Neural crest cell (in vitro differentiated cells): ENCODE results near the gene SULT6B1. TPM values are rescaled to one million over a fixed set of nuclear protein-coding genes. Genes with fewer than 3 reads are reported as not detected.
"Not testable (repeated sequence)": the region's sequence is repeated elsewhere in the genome, so short reads cannot be mapped to it uniquely, and the experiment has no call there.

Experiments used
- DNase-seq: peaks from one replicate; pipeline ENCODE4 v3.0.0; 2021; ENCODE audit warnings: low read depth, mixed read lengths, low spot score
- H3K27ac Mint-ChIP-seq: one replicate; pipeline ENCODE4 v1.8.0; 2021; ENCODE audit warnings: mild to moderate bottlenecking, mixed read lengths; ENCODE audit not compliant: unreplicated experiment
- H3K27me3 Mint-ChIP-seq: 2 replicates; pipeline ENCODE4 v1.8.0; 2021; ENCODE audit warnings: low read depth, mild to moderate bottlenecking, mixed read lengths
- H3K36me3 Mint-ChIP-seq: 2 replicates; pipeline ENCODE4 v1.8.0; 2021; ENCODE audit warnings: low read depth, mild to moderate bottlenecking, mixed read lengths
- H3K4me1 Mint-ChIP-seq: 2 replicates; pipeline ENCODE4 v1.8.0; 2021; ENCODE audit warnings: mixed read lengths
- H3K4me3 Mint-ChIP-seq: one replicate; pipeline ENCODE4 v1.8.0; 2021; ENCODE audit warnings: mild to moderate bottlenecking, mixed read lengths
- H3K9me3 Mint-ChIP-seq: 2 replicates; pipeline ENCODE4 v1.8.0; 2021; ENCODE audit warnings: mixed read lengths
- total RNA-seq: library from RNA; stranded (reverse); gene quantifications from 2 replicates; pipeline ENCODE4 v1.2.1, GENCODE V29; 2021
- TF ChIP-seq, protein P1 (sequence below): fragments of 200-600 bp; sonication (generic); conservative IDR thresholded peaks from 2 replicates; pipeline ENCODE4 v1.5.0; 2021; ENCODE audit warnings: antibody characterized with exemption, mild to moderate bottlenecking

Gene SULT6B1
- total RNA-seq, 1 donor from 2014 or later, result not detected

DNA sequence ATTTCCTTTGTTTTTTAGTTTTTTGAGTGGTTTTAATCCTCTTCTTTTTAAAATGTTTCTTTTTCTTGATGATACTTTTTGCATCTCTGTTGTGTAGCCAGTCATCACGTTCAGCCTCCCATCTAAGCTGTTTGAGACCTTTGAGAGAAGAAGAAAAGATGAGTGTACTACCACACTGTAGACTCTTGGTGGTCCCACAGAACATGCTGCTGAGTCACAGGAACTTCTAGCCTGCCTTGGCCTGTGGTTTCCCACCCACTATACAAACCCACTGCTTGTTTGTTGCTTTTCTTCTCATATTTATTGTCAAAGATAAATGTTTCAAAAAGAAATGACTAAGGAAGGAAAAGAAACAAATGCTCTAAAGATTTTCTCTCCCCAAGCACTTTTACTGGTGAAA lies 13.3 kb upstream of the SULT6B1 start:
- Mint-ChIP-seq H3K4me1 (peaks cover 4% of the 10 kb centered on the region), H3K27me3 (no peaks in the 10 kb centered on the region), H3K27ac (no peak overlapping the region), H3K36me3 (peaks cover 35% of the 10 kb centered on the region), H3K9me3 (peaks cover 8% of the 10 kb centered on the region), H3K4me3 (no peak overlapping the region)
- TF ChIP-seq, protein P1, sequence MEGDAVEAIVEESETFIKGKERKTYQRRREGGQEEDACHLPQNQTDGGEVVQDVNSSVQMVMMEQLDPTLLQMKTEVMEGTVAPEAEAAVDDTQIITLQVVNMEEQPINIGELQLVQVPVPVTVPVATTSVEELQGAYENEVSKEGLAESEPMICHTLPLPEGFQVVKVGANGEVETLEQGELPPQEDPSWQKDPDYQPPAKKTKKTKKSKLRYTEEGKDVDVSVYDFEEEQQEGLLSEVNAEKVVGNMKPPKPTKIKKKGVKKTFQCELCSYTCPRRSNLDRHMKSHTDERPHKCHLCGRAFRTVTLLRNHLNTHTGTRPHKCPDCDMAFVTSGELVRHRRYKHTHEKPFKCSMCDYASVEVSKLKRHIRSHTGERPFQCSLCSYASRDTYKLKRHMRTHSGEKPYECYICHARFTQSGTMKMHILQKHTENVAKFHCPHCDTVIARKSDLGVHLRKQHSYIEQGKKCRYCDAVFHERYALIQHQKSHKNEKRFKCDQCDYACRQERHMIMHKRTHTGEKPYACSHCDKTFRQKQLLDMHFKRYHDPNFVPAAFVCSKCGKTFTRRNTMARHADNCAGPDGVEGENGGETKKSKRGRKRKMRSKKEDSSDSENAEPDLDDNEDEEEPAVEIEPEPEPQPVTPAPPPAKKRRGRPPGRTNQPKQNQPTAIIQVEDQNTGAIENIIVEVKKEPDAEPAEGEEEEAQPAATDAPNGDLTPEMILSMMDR, result no peak
- no peak for DNase-seq

DNA sequence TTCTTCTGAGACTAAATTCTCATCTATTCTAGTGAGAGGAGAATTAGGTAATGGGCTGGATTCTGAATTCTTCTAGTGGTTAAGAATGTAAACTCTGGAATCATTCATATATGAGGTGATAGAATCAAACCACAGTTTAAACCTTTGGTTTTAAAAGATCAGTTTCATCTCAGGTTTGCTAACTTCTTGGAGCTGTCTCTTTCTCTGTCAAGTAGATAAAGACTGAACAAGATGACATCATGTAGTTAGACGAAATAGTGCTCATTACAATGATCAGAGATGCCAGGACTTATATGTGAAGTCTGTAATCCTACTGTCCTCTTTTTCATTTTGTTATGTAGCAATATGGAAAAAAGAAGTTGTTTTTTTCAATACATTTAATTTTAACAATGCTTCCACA lies 12.7 kb upstream of the SULT6B1 start:
- H3K9me3 Mint-ChIP-seq, result peaks cover 6% of the 10 kb centered on the region
- DNase-seq, result no peak
- no peak overlapping the region for H3K27ac Mint-ChIP-seq
- peaks cover 4% of the 10 kb centered on the region for H3K4me1 Mint-ChIP-seq
- TF ChIP-seq, protein P1, result no peak
- H3K27me3 Mint-ChIP-seq, result no peaks in the 10 kb centered on the region
- H3K4me3 Mint-ChIP-seq, result no peak overlapping the region
- H3K36me3 Mint-ChIP-seq, result peaks cover 31% of the 10 kb centered on the region

DNA sequence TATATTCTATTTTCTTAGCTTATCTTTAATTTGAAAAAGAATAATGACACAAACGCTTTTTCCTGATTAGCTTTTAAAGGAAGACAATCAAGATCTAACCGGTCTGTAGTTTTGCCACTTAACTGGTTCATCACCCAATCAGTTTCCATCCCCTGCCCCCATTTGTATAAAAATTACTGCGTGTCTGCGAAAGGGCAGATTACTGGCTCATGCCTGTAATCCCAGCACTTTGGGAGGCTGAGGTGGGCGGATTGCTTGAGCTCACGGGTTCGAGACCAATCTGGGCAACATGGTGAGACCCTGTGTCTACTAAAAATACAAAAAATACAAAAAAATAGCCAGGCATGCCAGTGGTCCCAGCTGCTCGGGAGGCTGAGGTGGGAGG lies 10.2 kb upstream of the SULT6B1 start:
- no peak for DNase-seq
- Mint-ChIP-seq H3K27me3 (no peaks in the 10 kb centered on the region), H3K9me3 (peaks cover 2% of the 10 kb centered on the region), H3K4me1 (no peaks in the 10 kb centered on the region), H3K36me3 (peaks cover 10% of the 10 kb centered on the region), H3K4me3 (no peak overlapping the region), H3K27ac (no peak overlapping the region)
- TF ChIP-seq, protein P1, result no peak

DNA sequence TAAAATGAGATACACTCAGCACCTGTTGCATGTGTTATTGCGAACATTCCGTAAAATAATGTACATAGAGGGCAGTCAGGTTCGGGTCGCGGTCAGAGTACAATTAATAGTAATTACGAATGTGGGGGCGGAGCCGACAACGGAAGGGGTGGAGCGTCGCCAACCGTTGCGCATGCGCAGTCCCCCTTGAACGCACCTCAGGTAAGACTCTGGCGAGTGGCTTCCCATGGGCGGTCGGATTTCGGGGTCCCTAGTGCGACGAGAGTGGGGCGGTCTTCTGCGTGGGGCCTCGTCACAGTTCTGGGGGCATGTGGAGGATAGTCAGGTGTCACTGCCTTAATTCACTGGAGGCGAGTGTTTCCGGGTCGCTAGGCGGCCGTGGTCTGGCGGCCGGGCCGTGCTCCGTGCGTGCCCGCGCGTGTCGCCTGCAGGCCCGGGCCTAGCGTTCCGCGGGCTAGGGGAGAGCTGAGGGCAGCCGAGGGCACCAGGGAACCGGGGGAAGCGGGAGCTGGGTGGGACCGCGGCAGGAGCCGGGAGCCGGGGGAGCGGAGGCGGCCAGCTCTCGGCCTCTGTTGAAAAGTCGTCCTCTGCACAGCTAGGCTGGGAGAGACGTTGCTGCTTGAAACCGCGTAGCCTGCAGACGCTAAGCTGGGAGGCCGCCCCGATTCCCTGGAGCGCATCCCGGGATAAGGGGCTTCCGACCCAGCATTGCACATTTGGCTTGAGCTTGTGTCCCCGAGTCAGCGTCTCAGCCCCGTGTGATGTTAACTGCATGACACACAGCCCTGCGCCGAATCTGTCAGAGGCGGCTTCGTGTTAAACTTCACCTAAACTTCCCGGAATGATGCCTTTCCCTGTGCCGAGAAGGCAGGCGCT lies 8.1 kb upstream of the SULT6B1 start, which contains the start of gene CEBPZOS:
Gene CEBPZOS (plus strand): TSS at position 177 of the 876 bp plus-strand sequence. CDS start 3,209 bp downstream, outside the sequence.
- TF ChIP-seq, protein P1, result no peak
- H3K27ac Mint-ChIP-seq, result no peak within 1 kb of the TSS
- no peak for DNase-seq
- H3K4me1 Mint-ChIP-seq, result no peaks in the 10 kb centered on the region
- no peaks in the 10 kb centered on the region for H3K9me3 Mint-ChIP-seq
- no peaks in the 10 kb centered on the region for H3K27me3 Mint-ChIP-seq
- no peaks in the 10 kb centered on the region for H3K36me3 Mint-ChIP-seq
- H3K4me3 Mint-ChIP-seq, result no peak within 1 kb of the TSS

DNA sequence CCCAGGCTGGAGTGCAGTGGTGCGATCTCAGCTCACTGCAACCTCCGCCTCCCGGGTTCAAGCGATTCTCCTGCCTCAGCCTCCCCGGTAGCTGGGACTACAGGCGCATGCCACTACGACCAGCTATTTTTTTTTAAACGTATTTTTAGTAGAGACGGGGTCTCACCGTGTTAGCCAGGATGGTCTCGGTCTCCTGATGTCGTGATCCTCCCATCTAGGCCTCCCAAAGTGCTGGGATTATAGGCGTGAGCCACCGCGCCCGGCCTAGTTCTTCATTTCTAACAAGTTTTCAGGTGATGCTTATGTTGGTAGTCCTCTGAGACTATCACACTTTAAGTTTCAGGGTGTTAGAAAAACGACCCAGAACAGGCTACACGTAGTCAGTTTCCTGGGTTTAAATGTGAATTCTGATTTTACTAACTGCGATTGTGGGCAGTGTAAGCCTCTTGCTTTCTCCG lies 7.4 kb upstream of the SULT6B1 start:
- H3K36me3 Mint-ChIP-seq, H3K27me3 Mint-ChIP-seq, H3K4me1 Mint-ChIP-seq, H3K27ac Mint-ChIP-seq, H3K4me3 Mint-ChIP-seq, DNase-seq, H3K9me3 Mint-ChIP-seq: not testable (repeated sequence)

DNA sequence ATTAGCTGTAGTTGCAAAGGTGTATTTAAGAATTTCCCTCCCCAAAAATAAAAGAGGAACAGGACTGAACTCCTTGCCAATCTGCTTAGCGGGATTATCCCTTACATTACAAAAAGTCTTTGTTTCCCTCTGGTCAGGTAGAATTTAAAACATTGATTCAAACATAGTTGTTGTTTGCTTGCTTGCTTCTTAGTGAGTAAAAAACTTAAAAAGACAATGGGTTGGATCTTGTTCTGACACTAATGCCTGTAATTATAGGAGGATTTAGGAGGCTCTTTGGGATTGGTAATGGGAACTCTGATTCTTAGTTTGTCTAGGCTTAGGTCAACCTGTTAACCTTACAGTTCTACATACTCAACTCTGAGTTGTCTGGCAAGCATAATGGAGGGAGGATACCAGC lies 4.1 kb upstream of the SULT6B1 start:
- no peak for DNase-seq
- Mint-ChIP-seq H3K27ac (no peak overlapping the region), H3K9me3 (no peaks in the 10 kb centered on the region), H3K4me3 (no peak overlapping the region), H3K36me3 (no peaks in the 10 kb centered on the region), H3K27me3 (no peaks in the 10 kb centered on the region), H3K4me1 (peaks cover 8% of the 10 kb centered on the region)
- TF ChIP-seq, protein P1, result no peak
